H1 (cell line): ENCODE results near the gene WDFY4. TPM values are rescaled to one million over a fixed set of nuclear protein-coding genes. Genes with fewer than 3 reads are reported as not detected.

Experiments
- CTCF ChIA-PET: fragments of 300-600 bp; sonication (Branson Sonifier 250); formaldehyde crosslinking; loops from one replicate; lab custom pipeline; 2021; ENCODE audit not compliant: partially characterized antibody; lab: Charles Lee
- POLR2A ChIA-PET: fragments of 300-600 bp; sonication (Branson Sonifier 250); formaldehyde crosslinking; loops from one replicate; lab custom pipeline; 2021; ENCODE audit warnings: inconsistent platforms; ENCODE audit not compliant: partially characterized antibody; lab: Charles Lee
- DNase-seq, 2 experiments: peaks; one replicate each; pipeline versions ENCODE4 v3.0.0 to v3.0.0-alpha.2; 2010 to 2022; ENCODE audit warnings: low spot score in 2 of 2, low read depth in 1 of 2, mixed read lengths in 1 of 2
- FAIRE-seq: peaks from 2 replicates; lab custom pipeline; 2011; peaks lifted over from hg19 to GRCh38; lab: Jason Lieb, UNC
- H2AFZ ChIP-seq: 2 replicates; pipeline ENCODE4 v1.8.1; 2012; ENCODE audit warnings: low read length, inconsistent platforms
- H2AK5ac ChIP-seq: 2 replicates; pipeline ENCODE4 v1.6.1; 2013; ENCODE audit warnings: low read depth, low read length
- H2BK120ac ChIP-seq: replicated peaks from 2 replicates; pipeline ENCODE3; 2013; ENCODE audit warnings: low read depth, low read length, inconsistent platforms
- H2BK12ac ChIP-seq: 2 replicates; pipeline ENCODE4 v1.6.1; 2013; ENCODE audit warnings: low read depth, low read length
- H2BK15ac ChIP-seq: 2 replicates; pipeline ENCODE4 v1.6.1; 2013; ENCODE audit warnings: low read length
- H2BK20ac ChIP-seq: 2 replicates; pipeline ENCODE4 v1.6.1; 2013; ENCODE audit warnings: low read length
- H2BK5ac ChIP-seq: 2 replicates; pipeline ENCODE4 v1.6.1; 2013; ENCODE audit warnings: low read depth, low read length
- H3K14ac ChIP-seq: 2 replicates; pipeline ENCODE4 v1.6.1; 2013; ENCODE audit warnings: inconsistent platforms; ENCODE audit not compliant: insufficient read length
- H3K18ac ChIP-seq: 2 replicates; pipeline ENCODE4 v1.6.1; 2013; ENCODE audit warnings: low read length; ENCODE audit errors: extremely low read depth
- H3K23ac ChIP-seq: 2 replicates; pipeline ENCODE4 v1.6.1; 2013; ENCODE audit warnings: inconsistent platforms; ENCODE audit not compliant: insufficient read length
- H3K23me2 ChIP-seq: 2 replicates; pipeline ENCODE4 v1.6.1; 2013; ENCODE audit warnings: low read depth, low read length
- H3K27ac ChIP-seq: 2 replicates; pipeline ENCODE4 v1.6.1; 2011; ENCODE audit warnings: low read depth, low read length, inconsistent platforms
- H3K27me3 ChIP-seq, 4 experiments: replicated peaks in 1 of 4; 1 replicate in 1 of 4; 2 replicates in 3 of 4; pipeline versions ENCODE4 v1.6.1 to v1.8.1; 2011 to 2013; ENCODE audit warnings: low read length in 3 of 4, mild to moderate bottlenecking in 3 of 4, inconsistent platforms in 2 of 4, mixed read lengths in 2 of 4, moderate library complexity in 1 of 4; ENCODE audit not compliant: control insufficient read depth in 3 of 4, insufficient read depth in 3 of 4; ENCODE audit errors: extremely low read depth in 1 of 4
- H3K36me3 ChIP-seq, 4 experiments: 2 replicates each; pipeline versions ENCODE4 v1.6.1 to v1.8.1; 2011 to 2013; ENCODE audit warnings: mild to moderate bottlenecking in 4 of 4, low read length in 3 of 4, moderate library complexity in 2 of 4, control low read depth in 1 of 4, inconsistent platforms in 1 of 4; ENCODE audit not compliant: insufficient read depth in 4 of 4, control insufficient read depth in 2 of 4
- H3K4ac ChIP-seq: replicated peaks from 2 replicates; pipeline ENCODE3; 2013; ENCODE audit warnings: low read length, low read depth, mixed read lengths, inconsistent platforms; ENCODE audit not compliant: insufficient read length
- H3K4me1 ChIP-seq, 4 experiments: replicated peaks in 1 of 4; 1 replicate in 1 of 4; 2 replicates in 3 of 4; pipeline versions ENCODE4 v1.6.1 to v1.8.1; 2011 to 2013; ENCODE audit warnings: low read length in 3 of 4, inconsistent platforms in 2 of 4, mixed read lengths in 1 of 4; ENCODE audit not compliant: insufficient read depth in 4 of 4, control insufficient read depth in 3 of 4
- H3K4me2 ChIP-seq, 2 experiments: 2 replicates each; pipeline versions ENCODE4 v1.6.1 to v1.8.1; 2011 to 2013; ENCODE audit warnings: low read depth in 2 of 2, low read length in 2 of 2, control low read depth in 1 of 2, inconsistent platforms in 1 of 2, mild to moderate bottlenecking in 1 of 2; ENCODE audit not compliant: insufficient read depth in 1 of 2
- H3K4me3 ChIP-seq, 4 experiments: fragments of 200-600, 300-600 bp in 1 of 4; sonication (generic), shearing (Covaris generic), sonication (Bioruptor Twin) in 1 of 4; 2 replicates each; pipeline versions ENCODE4 v1.5.1 to v1.8.1; 2011 to 2016; ENCODE audit warnings: low read length in 4 of 4, low read depth in 3 of 4, control low read depth in 2 of 4, inconsistent platforms in 2 of 4, mild to moderate bottlenecking in 2 of 4, mixed read lengths in 1 of 4, moderate library complexity in 1 of 4; ENCODE audit not compliant: insufficient read depth in 2 of 4; ENCODE audit errors: extremely low read depth in 1 of 4
- H3K56ac ChIP-seq: replicated peaks from 2 replicates; pipeline ENCODE3; 2013; ENCODE audit warnings: low read depth, mild to moderate bottlenecking, mixed read lengths, low read length, inconsistent platforms; ENCODE audit not compliant: insufficient read length
- H3K79me1 ChIP-seq: 2 replicates; pipeline ENCODE4 v1.6.1; 2013; ENCODE audit warnings: low read depth, low read length, control low read depth
- H3K79me2 ChIP-seq, 2 experiments: 2 replicates each; pipeline versions ENCODE4 v1.6.1 to v1.8.1; 2012 to 2013; ENCODE audit warnings: low read length in 2 of 2, mild to moderate bottlenecking in 2 of 2, inconsistent platforms in 1 of 2; ENCODE audit not compliant: insufficient read depth in 2 of 2, control insufficient read depth in 1 of 2
- H3K9ac ChIP-seq, 4 experiments: replicated peaks in 1 of 4; 1 replicate in 1 of 4; 2 replicates in 3 of 4; pipeline versions ENCODE4 v1.6.1 to v1.8.1; 2011 to 2013; ENCODE audit warnings: low read depth in 3 of 4, low read length in 3 of 4, control low read depth in 2 of 4, mild to moderate bottlenecking in 2 of 4, moderate library complexity in 2 of 4, inconsistent platforms in 1 of 4; ENCODE audit errors: extremely low read depth in 1 of 4
- H3K9me3 ChIP-seq, 2 experiments: 2 replicates each; pipeline versions ENCODE4 v1.6.1 to v1.8.1; 2012 to 2013; ENCODE audit warnings: mild to moderate bottlenecking in 2 of 2, moderate library complexity in 2 of 2, control low read depth in 1 of 2, inconsistent platforms in 1 of 2, low read depth in 1 of 2, low read length in 1 of 2, mixed read lengths in 1 of 2; ENCODE audit not compliant: insufficient read depth in 2 of 2
- H4K20me1 ChIP-seq, 2 experiments: replicated peaks in 1 of 2; 2 replicates each; pipeline versions ENCODE3 to v1.8.1; 2011 to 2013; ENCODE audit warnings: inconsistent platforms in 2 of 2, low read length in 2 of 2, mild to moderate bottlenecking in 1 of 2; ENCODE audit not compliant: insufficient read depth in 2 of 2, control insufficient read depth in 1 of 2
- H4K5ac ChIP-seq: 2 replicates; pipeline ENCODE4 v1.6.1; 2013; ENCODE audit warnings: low read length, low read depth, mixed read lengths, inconsistent platforms; ENCODE audit not compliant: insufficient read length
- H4K8ac ChIP-seq: 2 replicates; pipeline ENCODE4 v1.8.0; 2013; ENCODE audit warnings: mild to moderate bottlenecking, moderate library complexity, low read length, inconsistent platforms; ENCODE audit not compliant: insufficient read depth; ENCODE audit errors: extremely low read depth
- H4K91ac ChIP-seq: replicated peaks from 2 replicates; pipeline ENCODE3; 2013; ENCODE audit warnings: low read length, mixed read lengths, inconsistent platforms; ENCODE audit not compliant: insufficient read length
- ASH2L ChIP-seq: fragments of 200-600, 300-600 bp; sonication (generic); IDR thresholded peaks from one replicate; pipeline ENCODE4 v1.7.1; 2017; ENCODE audit warnings: low read length
- CBX5 ChIP-seq: fragments of 300-800, 300-1000 bp; sonication (generic); IDR thresholded peaks from 2 replicates; pipeline ENCODE4 v1.7.1; 2016; ENCODE audit warnings: antibody characterized with exemption, low read length, low read depth
- CBX8 ChIP-seq: fragments of 300-800, 300-1000 bp; sonication (generic); IDR thresholded peaks from 2 replicates; pipeline ENCODE4 v1.7.1; 2016; ENCODE audit warnings: low read depth, low read length, borderline replicate concordance
- CHD1 ChIP-seq: IDR thresholded peaks from 2 replicates; pipeline ENCODE4 v1.6.1; 2012; ENCODE audit warnings: low read depth, low read length, improper control_type of control experiment
- CTBP2 ChIP-seq: IDR thresholded peaks from 2 replicates; pipeline ENCODE4 v1.7.0; 2011; ENCODE audit warnings: borderline replicate concordance, mild to moderate bottlenecking, moderate library complexity, mixed read lengths, low read length; ENCODE audit not compliant: insufficient read depth, insufficient read length
- GABPA ChIP-seq: IDR thresholded peaks from 2 replicates; pipeline ENCODE4 v1.6.1; 2011; ENCODE audit warnings: mild to moderate bottlenecking, low read length, moderate library complexity, borderline replicate concordance; ENCODE audit not compliant: insufficient read depth
- GTF2F1 ChIP-seq: IDR thresholded peaks from 2 replicates; pipeline ENCODE4 v1.6.1; 2012; ENCODE audit warnings: low read depth, low read length, improper control_type of control experiment, borderline replicate concordance
- KDM4A ChIP-seq: IDR thresholded peaks from one replicate; pipeline ENCODE4 v1.7.1; 2012; ENCODE audit warnings: low read depth, mild to moderate bottlenecking, moderate library complexity, low read length, inconsistent platforms; ENCODE audit not compliant: severe bottlenecking
- RBBP5 ChIP-seq: IDR thresholded peaks from 2 replicates; pipeline ENCODE4 v1.7.1; 2012; ENCODE audit warnings: low read depth, mild to moderate bottlenecking, inconsistent platforms, low read length, moderate library complexity, borderline replicate concordance
- RXRA ChIP-seq: IDR thresholded peaks from 2 replicates; pipeline ENCODE4 v1.6.1; 2011; ENCODE audit warnings: low read depth, mild to moderate bottlenecking, low read length, moderate library complexity; ENCODE audit not compliant: insufficient read depth
- SIX5 ChIP-seq: IDR thresholded peaks from 2 replicates; pipeline ENCODE4 v1.6.1; 2011; ENCODE audit warnings: mild to moderate bottlenecking, low read depth, low read length
- SRF ChIP-seq: IDR thresholded peaks from 2 replicates; pipeline ENCODE4 v1.6.1; 2011; ENCODE audit warnings: mild to moderate bottlenecking, low read depth, low read length, moderate library complexity
- TEAD4 ChIP-seq: IDR thresholded peaks from 2 replicates; pipeline ENCODE4 v1.6.1; 2012; ENCODE audit warnings: low read depth, low read length, inconsistent platforms, mixed read lengths
- ZNF274 ChIP-seq: IDR thresholded peaks from 2 replicates; pipeline ENCODE4 v1.7.0; 2012; ENCODE audit warnings: low read length, borderline replicate concordance; ENCODE audit errors: extremely low read depth
- WGBS, 2 experiments: shearing (Covaris generic) in 1 of 2; methylation state at CpG; one replicate each; pipeline versions ENCODE4 v1.1.6 to v1.1.7; 2013 to 2015; ENCODE audit warnings: low lambda C conversion rate in 2 of 2, mixed read lengths in 2 of 2, inconsistent platforms in 1 of 2, low coverage in 1 of 2, missing lambda C conversion rate in 1 of 2; ENCODE audit not compliant: insufficient replicate concordance in 2 of 2, insufficient coverage in 1 of 2, insufficient read length in 1 of 2; ENCODE audit errors: extremely low coverage in 1 of 2, missing lambda C conversion rate in 1 of 2; 5-methylcytosine and 5-hydroxymethylcytosine counted together
- polyA plus RNA-seq, 7 experiments: library from polyadenylated mRNA; depleted of rRNA in 3 of 7; stranded (reverse) in 5 of 7; unstranded in 2 of 7; fragments of >200 nt in 5 of 7; fragments of 200-250 nt in 2 of 7; gene quantifications; 1 replicate in 5 of 7; 2 replicates in 1 of 7; 4 replicates in 1 of 7; pipeline versions ENCODE4 v1.2.1 to v1.2.3, GENCODE V29; 2011 to 2013; ENCODE audit warnings: missing spikeins in 2 of 7, mixed read lengths in 2 of 7
- total RNA-seq: library from RNA; stranded (reverse); fragmentation: NEBNext Ultra II Directional; extraction: Animal tissue kit (Norgen Biotek cat#: 25700); gene quantifications from 2 replicates; pipeline ENCODE4 v1.2.1, GENCODE V29; 2021

Gene WDFY4
- total and polyA plus RNA-seq, 2 of the 8 experiments (the other 6 are each of a cell fraction or from before 2014, with no cell fraction given), result not detected

DNA sequence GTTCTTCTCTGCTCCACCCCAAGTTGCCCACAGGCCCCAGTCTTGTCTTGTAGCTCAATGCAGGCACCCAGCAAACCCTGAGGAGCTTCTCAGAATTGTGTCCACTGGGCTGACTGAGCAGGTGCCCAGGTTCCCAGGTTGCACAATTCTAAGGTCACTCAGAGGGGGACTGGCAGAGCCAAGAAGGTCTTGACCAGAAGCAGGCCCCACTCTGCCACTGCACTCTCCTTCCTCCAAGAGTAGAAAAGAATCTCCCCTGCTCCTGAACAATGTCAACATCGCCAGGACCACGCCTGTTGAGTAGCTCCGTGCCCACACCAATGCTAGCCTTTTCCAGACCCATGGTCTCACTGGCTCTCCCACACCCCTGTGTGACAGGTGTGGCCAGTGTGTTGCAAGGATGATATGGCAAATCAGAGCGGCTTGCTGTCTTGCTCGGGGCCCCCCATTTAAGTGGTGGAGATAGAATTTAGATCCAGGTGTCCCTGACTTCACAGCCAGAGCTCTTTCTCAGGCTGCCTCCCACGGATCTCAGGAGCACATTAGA lies 254.4 kb downstream of the WDFY4 start:
- CTCF ChIA-PET, result interaction anchor here (2.0 kb wide), 1 partner anchor 14 kb away, joined by 4 read pairs; no protein-coding TSS in a partner anchor
- WGBS, 2 experiments, result 77% methylated on average over 6 of the region's 6 CpGs; no CpG with 5 or more reads in 1 of the 2 experiments
- DNase-seq, result no peak
- no peak for TF ChIP-seq TEAD4
- no peak for TF ChIP-seq RBBP5
- TF ChIP-seq RXRA, result no peak
- no peak for TF ChIP-seq ASH2L
- no peak for TF ChIP-seq SIX5
- TF ChIP-seq CBX5, result no peak
- no peak for TF ChIP-seq CHD1
- no peak for TF ChIP-seq GTF2F1
- TF ChIP-seq KDM4A, result no peak
- no peak for TF ChIP-seq SRF
- TF ChIP-seq CBX8, result no peak
- TF ChIP-seq CTBP2, result no peak
- TF ChIP-seq GABPA, result no peak
- TF ChIP-seq ZNF274, result no peak

More for the DNA sequence above, 254.4 kb downstream of the WDFY4 start:
- H3K14ac ChIP-seq, result no peak overlapping the region
- no peak overlapping the region for H2AFZ ChIP-seq
- H4K20me1 ChIP-seq, result peaks cover 0 to 1% of the 10 kb centered on the region in 2 experiments
- H2BK20ac ChIP-seq, result no peak overlapping the region
- no peak overlapping the region for H3K4ac ChIP-seq
- no peaks in the 10 kb centered on the region for H3K36me3 ChIP-seq
- no peak overlapping the region for H3K23ac ChIP-seq
- no peaks in the 10 kb centered on the region for H3K23me2 ChIP-seq
- no peak overlapping the region for H3K56ac ChIP-seq
- H2BK5ac ChIP-seq, result no peak overlapping the region
- no peak overlapping the region for H4K8ac ChIP-seq
- H3K4me2 ChIP-seq, result no peak overlapping the region
- no peaks in the 10 kb centered on the region; a peak in 1 of 7 replicates for H3K27me3 ChIP-seq
- H3K9ac ChIP-seq, result no peak overlapping the region
- FAIRE-seq, result no peak
- POLR2A ChIA-PET, result no interaction called here
- no peaks in the 10 kb centered on the region for H3K9me3 ChIP-seq
- no peaks in the 10 kb centered on the region for H3K79me2 ChIP-seq
- H3K18ac ChIP-seq, result no peak overlapping the region
- H3K4me1 ChIP-seq, result no peaks in the 10 kb centered on the region; a peak in 1 of 7 replicates
- H4K5ac ChIP-seq, result no peak overlapping the region
- no peaks in the 10 kb centered on the region for H3K79me1 ChIP-seq
- H2BK12ac ChIP-seq, result no peak overlapping the region
- no peak overlapping the region for H4K91ac ChIP-seq
- no peak overlapping the region for H2BK120ac ChIP-seq
- H3K27ac ChIP-seq, result no peak overlapping the region
- H2AK5ac ChIP-seq, result no peak overlapping the region
- no peak overlapping the region for H3K4me3 ChIP-seq
- no peak overlapping the region for H2BK15ac ChIP-seq
